Skin epidermis (tissue), 12 donors: ENCODE results near the gene VPS13D.

Source experiments
- H3K27ac ChIP-seq, 21 experiments: fragments of 200-600 bp; sonication (generic) in 11 of 21; one replicate each; pipeline ENCODE4 v1.5.0; 2020; ENCODE audit warnings: mild to moderate bottlenecking in 3 of 21, inconsistent platforms in 2 of 21, moderate library complexity in 2 of 21
- H3K4me3 ChIP-seq, 7 experiments: fragments of 200-600 bp; sonication (generic) in 2 of 7; one replicate each; pipeline ENCODE4 v1.5.0; 2020; ENCODE audit warnings: inconsistent platforms in 2 of 7, mild to moderate bottlenecking in 2 of 7, moderate library complexity in 1 of 7

VPS13D gene

DNA sequence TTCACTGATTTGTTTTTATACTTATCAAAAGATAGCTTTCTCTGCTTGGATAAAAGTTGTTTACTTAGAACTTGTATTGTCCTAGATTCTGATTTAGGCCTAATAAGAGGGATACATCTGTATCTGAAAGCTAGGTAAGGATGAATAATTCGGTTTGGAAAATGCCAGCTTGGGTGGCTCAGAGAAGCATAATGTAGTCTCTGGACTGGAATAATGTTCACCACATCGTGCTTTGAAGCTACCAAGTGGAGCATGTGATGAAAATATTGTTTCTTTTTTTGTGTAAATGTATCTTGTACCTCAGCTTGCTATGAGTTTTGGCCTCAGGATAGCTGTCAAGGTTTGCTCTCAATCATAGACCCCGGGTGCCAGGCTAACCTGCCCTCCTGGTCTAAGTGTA is 49.2 kb downstream of the VPS13D start:
- H3K4me3 ChIP-seq = no peak overlapping the region
- no peak overlapping the region for H3K27ac ChIP-seq

DNA sequence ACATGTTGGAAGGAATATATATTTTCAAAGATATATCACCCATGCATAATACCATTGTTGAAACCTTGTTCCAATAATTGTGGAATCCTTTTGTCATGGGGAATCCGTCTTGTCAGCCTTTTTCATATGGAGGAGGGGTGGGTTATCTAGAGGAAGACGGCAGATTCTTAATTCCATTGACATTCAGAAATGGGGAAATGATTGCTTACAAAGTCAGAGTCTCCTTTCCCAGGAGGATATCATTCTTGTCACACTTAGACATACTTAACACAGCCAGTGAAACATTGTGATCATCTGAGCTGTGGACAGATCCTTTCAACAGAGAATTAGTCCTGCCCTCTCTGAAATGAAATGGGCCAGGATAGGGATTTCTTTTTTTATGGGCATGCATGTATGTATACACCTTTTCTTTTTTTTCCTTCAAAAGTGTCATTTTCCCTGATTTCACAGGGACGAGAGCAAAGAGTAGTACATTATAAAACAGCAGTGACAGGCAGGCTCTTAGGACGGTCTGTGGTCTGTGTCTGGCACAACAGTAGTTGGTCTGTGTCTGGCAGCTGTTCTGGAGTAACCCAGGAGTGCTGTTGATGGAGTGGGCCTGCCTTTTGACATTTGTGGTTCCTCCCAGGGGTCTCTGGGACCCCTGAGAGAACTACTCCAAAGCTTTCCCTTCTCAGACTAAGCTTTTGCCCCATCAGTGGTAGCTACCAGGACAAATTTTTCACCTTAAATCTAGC is 50.1 kb downstream of the VPS13D start:
- H3K4me3 ChIP-seq = no peak overlapping the region
- no peak overlapping the region for H3K27ac ChIP-seq

DNA sequence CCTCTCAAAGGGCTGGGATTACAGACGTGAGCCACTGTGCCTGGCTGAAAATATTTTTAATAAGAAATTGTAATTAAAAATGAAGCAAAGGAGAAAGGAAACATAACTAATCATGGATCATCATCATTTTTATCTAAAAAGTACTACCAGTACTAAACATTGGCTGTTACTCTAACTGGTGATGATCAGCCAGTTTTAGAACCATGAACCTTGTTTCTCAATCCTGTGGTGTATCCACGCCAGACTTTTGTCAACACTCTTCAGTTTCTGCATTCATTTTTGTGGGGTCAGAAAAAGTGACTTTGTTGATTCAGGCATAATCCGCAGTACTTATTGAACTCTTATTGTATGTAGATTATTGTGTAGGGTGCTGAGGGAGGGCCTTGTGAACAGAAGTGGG is 52.3 kb downstream of the VPS13D start:
- no peak overlapping the region for H3K4me3 ChIP-seq
- H3K27ac ChIP-seq = no peak overlapping the region

DNA sequence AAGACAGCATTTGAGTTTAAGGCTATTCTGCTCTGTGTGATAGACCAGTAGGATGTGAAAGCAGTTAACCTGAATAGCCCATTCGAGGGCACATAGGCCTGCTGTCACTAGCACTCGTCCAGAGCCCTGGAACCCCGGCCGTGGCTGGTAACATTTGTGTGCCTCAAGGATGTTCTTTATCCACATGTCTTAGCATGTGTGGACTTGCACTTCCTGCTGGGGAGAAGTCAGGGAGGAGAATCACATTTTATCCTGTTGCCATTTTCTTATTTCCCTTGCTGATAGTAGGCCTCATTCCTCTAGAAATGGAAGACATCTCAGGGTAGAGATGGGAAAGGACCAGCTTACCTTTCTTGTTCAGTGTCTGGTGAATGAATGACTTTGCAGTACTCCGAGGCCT is 54.7 kb downstream of the VPS13D start:
- Histone ChIP-seq H3K27ac (no peak overlapping the region), H3K4me3 (no peak overlapping the region)

DNA sequence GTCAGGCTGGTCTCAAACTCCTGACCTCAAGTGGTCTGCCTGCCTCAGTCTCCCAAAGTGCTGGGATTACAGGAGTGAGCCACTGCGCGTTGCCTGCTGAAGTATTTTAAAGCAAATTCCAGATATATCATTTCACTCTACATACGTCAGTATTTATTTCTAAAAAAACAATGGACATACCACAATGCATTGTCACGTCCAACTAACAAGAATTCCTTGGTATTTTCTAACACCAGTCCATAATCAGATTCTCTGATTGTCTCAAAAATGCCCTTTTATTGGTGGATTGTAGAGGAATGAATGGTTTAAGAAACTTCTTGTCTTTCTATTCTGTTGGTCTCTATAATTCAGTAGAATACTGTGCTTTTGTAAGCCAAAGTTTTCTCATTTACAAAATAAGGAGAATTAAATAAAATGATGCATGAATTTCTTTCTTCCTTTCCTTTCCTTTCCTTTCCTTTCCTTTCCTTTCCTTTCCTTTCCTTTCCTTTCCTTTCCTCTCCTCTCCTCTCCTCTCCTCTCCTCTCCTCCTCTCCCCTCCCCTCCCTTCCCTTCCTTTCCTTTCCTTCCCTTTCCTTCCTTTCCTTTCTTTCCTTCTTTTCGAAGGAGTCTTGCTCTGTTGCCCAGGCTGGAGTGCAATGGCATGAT is 55.8 kb downstream of the VPS13D start:
- no peak overlapping the region for H3K27ac ChIP-seq
- no peak overlapping the region for H3K4me3 ChIP-seq

DNA sequence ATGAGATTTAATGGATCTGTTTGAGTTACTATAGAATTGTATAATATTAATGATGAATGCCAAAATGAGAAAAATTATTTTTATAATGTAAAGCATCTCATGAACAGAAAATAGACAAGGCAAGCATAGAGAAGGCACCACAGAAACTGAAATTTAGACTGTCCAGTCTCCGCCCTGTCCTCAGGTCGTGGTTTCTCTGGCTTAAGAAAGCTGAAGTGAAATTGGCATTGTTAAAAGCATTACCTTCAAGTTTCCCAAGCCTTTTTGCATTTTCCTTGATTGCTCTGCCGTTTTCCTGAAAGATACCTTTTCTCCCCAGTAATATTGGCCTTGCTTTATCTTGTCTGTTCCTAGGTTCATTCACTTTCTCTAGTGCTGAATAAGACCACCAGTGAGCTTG is 58.0 kb downstream of the VPS13D start:
- H3K27ac ChIP-seq = no peak overlapping the region
- no peak overlapping the region for H3K4me3 ChIP-seq

DNA sequence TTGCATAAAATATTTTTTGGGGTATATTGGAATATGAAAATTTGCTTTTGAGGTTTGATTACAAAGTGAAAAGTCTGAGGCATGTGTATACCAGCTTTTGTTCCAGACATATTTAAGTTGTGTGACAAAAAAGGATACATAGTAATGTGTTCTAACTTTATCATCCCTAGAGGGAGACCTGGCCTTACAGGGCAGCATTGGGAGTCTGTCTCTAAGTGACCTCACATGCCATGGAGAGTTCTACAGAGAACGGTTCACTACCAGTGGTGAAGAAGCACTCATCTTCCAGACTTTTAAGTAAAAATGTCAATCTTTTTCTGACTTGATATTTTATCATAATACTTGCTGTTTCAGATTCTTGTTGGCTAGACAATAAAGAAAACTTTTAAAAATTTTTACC is 61.0 kb downstream of the VPS13D start:
- Histone ChIP-seq H3K4me3 (no peak overlapping the region), H3K27ac (no peak overlapping the region)

DNA sequence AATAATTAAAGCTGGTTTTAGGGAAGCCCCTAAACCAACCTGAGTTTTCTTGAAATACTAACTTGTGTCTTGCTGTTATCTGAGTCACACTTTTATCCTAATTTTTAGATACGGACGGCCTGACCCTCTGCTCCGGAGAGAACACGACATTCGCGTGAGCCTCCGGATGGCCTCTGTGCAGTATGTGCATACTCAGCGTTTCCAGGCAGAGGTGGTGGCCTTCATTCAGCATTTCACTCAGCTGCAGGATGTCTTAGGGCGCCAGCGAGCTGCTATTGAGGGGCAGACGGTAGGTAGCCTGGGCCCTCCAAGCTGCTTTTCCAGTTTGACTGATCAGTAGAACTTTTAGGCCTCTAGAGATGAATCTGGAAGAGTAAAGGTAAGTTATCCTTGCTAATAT is 63.6 kb downstream of the VPS13D start:
- Histone ChIP-seq H3K4me3 (no peak overlapping the region), H3K27ac (no peak overlapping the region)

DNA sequence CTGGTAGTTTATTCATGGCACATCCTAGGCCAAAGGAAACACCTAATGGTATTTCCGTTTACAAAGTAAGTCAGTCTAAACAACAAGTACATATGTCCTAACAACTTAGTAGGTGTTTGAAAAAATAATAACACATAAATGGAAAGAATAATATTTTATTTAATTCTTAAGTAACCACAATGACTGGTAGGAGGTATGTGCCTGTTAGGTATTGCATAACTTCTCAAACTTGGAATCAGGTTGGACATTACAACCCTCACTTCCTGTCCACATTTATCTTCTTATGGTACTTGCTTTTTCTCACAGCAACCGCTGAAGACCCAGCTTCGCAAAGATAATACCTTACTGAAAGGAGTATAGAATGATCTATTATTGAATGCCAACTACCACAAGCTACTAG is 64.2 kb downstream of the VPS13D start:
- H3K27ac ChIP-seq = no peak overlapping the region
- no peak overlapping the region for H3K4me3 ChIP-seq

DNA sequence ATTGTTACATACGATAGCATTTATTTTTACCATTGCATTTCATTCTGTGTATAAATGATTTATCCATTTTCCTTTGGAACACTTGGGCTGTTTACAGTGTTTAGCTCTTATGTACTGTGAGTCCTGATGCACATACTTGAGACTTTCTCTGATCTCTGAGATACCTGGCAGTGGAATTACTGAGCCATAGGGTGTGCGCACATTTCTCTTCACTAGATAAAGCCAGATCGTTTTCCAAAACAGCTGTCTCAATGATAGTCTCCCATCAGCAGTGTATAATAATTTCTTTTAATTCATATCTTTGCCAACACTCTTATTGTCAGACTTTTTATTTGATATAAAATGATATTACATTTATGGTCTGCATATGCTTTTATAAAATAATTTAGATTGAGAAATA is 66.2 kb downstream of the VPS13D start:
- Histone ChIP-seq H3K4me3 (no peak overlapping the region), H3K27ac (peak overlapping the region in 1 of 21 experiments; percentile 26)

DNA sequence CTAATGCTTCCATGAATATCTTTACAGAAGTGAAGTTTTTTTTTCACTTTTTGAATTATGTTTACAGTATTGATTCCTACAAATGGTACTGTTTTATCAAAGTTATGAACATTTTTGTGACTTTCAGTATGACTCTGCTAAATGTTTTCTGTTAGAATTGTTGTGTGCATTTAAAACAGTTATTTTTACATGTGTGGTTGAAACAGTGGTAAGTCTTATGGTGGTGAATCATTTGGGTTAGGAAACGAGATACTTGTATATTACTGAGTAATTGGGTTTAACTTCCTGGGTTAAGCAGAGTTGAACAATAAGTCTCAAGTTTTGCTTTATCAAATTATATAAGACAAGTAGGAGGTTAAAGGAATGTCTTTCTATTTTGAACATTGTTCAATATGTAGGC is 66.8 kb downstream of the VPS13D start:
- Histone ChIP-seq H3K27ac (peak overlapping the region in 1 of 21 experiments; percentile 26), H3K4me3 (no peak overlapping the region)

DNA sequence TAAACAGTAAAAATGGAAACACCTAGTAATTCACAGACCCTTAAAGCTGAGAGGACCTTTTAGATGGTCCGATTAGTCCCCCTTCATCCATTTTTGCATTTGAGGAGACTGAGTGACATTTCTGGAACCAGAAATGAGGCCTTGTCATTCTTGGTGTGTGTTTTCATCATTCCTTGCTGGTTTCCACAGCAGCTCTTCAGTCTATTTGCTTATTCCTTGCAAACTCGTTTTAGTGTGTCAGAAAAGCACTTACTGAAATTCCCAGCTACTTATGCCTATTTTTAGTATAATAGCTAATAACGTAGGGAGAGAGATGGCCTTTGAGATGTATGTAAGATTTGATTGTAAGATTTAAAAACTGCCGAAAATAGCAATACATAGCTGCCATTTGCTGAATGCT is 70.9 kb downstream of the VPS13D start:
- Histone ChIP-seq H3K4me3 (no peak overlapping the region), H3K27ac (no peak overlapping the region)

DNA sequence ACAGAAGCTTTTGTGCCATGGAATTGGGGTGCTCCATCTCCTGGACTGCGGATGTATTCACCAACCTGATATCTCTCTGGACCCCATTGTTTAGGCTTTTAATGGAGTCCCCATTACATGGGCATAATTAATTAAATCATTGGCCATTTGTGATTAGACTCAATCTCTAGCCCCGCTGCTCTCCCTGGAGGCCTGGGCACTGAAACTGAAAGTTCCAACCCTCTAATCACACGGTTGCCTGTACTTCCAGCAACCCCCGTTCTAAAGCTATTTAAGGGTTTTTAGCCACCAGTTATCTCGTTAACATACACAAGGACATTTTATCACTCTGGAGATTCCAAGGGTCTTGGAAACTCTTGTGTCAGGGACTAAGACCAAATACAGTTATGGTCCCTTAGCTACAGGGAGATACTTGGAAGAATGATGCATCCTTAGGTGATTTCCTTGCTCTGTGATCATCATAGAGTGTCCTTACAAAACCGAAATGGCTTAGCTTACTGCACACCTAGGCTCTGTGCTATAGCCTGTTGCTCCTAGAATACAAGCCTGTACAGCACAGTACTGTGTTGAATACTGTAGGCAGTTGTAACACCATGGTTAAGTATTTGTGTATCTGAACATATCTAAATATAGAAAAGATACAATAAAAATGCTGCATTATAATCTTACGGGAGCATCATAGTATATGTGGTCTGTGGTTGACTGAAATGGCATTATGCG is 71.8 kb downstream of the VPS13D start:
- no peak overlapping the region for H3K4me3 ChIP-seq
- no peak overlapping the region for H3K27ac ChIP-seq

DNA sequence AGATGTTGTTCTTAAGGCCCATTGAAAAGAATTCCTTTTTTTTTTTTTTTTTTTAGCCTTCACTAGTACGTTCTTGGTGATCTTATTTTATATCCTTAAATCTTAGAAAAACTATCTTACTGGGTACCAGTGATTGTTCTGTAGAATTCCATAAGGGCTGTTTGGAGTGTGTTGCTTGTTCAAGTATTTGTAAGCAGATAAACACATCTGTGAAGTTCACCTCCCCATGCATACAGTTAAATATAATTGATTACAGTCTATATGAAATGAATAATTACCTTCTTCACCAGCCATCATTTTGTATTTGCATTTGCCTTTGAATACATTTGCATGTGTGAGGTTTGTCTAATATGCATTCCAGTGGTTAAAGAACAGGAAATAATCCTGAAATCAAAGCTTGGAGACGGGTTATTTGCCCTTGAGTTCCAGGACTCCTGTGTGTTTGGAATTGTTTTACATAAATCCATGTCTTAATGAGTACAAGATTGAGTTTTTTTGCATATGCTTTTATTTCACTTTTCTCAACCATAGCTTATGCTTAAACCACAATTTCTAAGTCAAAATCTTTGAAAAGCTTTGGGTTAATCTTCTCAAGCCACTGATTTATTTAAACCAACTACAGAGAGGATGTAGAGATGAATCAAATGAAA is 73.1 kb downstream of the VPS13D start:
- H3K27ac ChIP-seq = no peak overlapping the region
- no peak overlapping the region for H3K4me3 ChIP-seq

DNA sequence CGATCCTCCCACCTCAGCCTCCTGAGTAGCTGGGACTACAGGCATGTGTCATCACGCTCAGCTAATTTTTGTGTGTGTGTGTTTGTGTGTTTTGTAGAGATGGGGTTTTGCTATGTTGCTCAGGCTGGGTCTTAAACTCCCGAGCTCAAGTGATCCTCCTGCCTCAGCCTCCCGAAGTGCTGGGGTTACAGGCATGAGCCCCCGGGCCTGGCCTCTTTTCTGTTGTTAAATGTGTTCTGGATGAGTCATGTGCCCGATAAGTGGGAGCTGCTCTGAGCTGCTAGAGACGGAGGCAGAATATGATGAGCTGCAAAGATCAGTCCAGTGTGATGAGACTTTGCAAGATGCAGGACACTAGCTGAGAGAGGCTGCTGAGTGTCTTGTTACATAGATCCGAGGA is 75.5 kb downstream of the VPS13D start:
- Histone ChIP-seq H3K4me3 (no peak overlapping the region), H3K27ac (no peak overlapping the region)

DNA sequence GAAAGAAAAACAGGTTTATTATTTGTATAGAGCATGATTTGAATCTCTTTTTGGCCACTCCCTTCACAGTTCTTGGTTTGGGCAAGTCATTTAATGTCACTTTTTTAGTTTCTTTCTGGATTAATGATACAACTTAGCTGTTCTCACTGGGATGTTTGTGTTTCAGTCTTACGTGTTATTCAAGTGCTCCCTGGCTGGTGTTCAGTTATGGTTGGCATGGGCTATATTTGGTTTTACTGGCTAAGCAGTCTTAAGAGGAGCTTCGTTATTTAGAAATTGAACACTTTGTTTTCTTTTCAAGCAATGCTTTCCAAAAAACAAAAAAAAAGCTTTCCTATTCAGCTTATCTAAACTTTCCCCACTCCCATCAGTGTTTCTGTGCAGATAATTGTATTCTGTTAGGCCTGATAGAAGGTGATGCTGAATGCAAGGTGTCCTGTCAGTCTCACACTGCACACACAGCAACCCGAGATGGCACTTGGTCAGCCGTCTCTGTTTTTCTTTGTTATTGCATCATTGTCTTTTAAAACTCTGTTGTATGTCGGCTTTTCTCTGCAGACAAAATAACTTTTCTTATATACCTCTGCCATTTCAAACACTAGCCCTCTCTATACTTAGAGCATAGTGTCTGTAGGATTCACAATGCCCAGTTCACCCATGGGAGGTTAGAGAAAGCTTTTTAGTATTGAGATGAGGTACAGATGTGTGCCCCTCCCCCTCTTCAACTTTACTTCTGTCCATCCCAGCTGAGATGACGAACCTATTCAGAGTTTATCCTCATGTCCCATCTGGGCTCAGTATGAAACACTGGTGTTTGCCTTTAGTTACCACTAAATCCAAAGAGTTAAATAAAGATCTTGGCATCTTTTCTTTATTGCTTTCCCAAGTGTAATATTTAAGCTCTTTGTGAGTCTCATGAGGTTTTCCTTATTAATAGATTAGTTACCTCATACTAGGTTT is 80.2 kb downstream of the VPS13D start:
- no peak overlapping the region for H3K4me3 ChIP-seq
- no peak overlapping the region for H3K27ac ChIP-seq

DNA sequence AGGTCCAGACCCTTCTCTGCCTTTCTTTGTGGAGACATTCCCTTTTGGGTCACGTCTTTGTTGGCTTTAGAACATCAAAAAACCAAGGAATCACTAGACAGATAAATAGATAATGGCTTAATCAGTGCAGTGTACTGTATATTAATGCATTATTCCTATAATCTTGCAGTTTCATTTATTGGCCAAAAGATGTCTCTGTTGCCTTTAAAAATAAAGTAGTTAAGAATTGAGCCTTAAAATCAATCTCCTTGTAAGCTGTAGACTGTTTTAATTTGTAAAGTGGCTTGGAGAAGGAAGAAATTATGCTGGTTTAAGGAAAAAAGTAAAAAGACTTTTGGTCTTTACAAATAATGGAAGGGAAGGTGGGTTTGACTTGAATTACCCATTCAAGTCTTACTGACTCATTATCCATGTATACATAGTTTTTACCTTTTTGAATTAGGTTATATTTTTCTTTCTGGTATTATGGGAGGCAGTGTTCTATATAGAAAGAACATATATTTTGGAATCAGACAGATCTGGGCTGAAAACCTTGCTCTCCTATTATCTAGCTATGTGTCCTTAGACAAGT is 84.6 kb downstream of the VPS13D start:
- Histone ChIP-seq H3K27ac (peak overlapping the region in 2 of 21 experiments; percentile 41 to 54), H3K4me3 (no peak overlapping the region)

DNA sequence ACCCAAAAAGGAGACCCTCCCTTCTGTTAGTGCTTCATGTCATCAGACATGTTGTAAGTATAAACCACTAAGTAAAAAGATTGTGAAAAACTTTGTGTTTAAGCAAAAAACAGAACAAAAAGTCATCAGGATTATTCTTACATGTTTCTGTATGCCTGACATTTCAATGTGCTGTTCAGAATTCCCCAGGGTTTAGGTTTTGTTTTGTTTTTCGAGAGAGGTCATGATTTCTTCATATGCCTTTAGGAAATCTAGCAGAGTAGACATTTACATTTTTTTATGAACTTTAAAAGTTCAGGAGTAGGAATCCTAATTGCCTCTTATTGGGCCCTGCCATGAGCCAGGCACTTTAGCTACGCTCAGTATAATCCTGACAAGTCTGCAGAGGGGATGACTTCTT is 85.3 kb downstream of the VPS13D start:
- peak overlapping the region in 3 of 21 experiments; percentile 41 to 54 (median 49) for H3K27ac ChIP-seq
- no peak overlapping the region for H3K4me3 ChIP-seq

DNA sequence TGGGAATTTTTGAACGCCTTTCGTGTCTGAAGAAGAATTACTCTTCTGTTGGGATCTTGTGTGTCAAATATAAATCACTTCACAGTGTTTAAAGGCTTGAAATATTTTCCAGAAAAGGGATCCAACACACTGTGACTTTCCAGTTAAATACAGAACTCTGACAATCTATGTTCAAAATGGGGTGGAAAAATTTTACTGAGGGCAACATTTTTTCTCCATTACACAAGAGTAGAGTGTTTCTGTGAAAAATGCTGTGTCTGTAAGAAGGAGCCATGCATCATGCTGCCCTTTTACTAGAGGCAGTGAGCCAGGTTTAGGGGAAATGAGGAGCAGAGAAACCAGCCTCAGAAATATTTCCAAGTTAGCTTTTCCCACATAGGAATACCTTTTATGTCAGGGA is 86.5 kb downstream of the VPS13D start:
- H3K27ac ChIP-seq = peak overlapping the region in 4 of 21 experiments; percentile 1 to 49 (median 48)
- no peak overlapping the region for H3K4me3 ChIP-seq
